NCI-H2081 (cell line): ENCODE measurements around the gene LPIN1.
A peak's percentile ranks its signal among the peaks of the same experiment; 100 is the strongest.
"Not testable (repeated sequence)": the region's sequence is repeated elsewhere in the genome, so short reads cannot be mapped to it uniquely, and the experiment has no call there.

Experiments
- DNase-seq, 2 experiments: peaks; one replicate each; lab custom pipeline; 2025; lab: John Stamatoyannopoulos, UW

The LPIN1 gene

GRCh38 chr2:11811036-11811654, 64.7 kb downstream of the LPIN1 start:
- no peak for DNase-seq

GRCh38 chr2:11812466-11813248, 66.2 kb downstream of the LPIN1 start:
- DNase-seq: no peak

DNA sequence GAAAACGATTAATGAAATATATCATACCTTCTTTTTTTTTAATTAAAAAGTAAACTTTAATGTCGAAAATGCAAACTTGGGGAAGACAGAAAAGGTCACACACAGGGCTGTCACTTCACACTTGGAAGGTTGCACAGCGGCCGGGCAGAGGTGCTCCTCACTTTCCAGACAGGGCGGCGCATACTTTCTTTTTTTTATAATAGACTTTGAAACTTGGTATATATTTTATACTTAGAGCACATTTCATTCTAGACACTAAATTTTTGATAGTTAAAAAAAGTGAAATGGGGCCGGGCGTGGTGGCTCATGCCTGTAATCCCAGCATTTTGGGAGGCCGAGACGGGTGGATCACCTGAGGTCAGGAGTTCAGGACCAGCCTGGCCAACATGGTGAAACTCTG, 66.9 kb downstream of the LPIN1 start:
- not testable (repeated sequence) for DNase-seq

GRCh38 chr2:11813951-11814350, 67.5 kb downstream of the LPIN1 start:
- DNase-seq: no peak

GRCh38 chr2:11814979-11815510, 68.6 kb downstream of the LPIN1 start:
- no peak for DNase-seq

DNA sequence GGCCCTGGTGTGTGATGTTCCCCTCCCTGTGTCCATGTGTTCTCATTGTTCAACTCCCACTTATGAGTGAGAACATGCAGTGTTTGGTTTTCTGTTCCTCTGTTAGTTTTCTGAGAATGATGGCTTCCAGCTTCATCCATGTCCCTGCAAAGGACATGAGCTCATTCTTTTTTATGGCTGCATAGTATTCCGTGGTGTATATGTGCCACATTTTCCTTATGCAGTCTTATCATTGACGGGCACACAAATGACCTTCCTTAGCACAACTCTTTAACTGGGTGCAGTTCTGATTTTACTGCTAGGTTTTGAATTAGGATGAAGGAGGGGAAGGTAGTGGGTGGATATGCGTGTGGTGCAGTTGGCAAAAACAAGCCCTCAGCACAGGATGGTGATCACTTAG, 70.5 kb downstream of the LPIN1 start:
- not testable (repeated sequence) for DNase-seq

DNA sequence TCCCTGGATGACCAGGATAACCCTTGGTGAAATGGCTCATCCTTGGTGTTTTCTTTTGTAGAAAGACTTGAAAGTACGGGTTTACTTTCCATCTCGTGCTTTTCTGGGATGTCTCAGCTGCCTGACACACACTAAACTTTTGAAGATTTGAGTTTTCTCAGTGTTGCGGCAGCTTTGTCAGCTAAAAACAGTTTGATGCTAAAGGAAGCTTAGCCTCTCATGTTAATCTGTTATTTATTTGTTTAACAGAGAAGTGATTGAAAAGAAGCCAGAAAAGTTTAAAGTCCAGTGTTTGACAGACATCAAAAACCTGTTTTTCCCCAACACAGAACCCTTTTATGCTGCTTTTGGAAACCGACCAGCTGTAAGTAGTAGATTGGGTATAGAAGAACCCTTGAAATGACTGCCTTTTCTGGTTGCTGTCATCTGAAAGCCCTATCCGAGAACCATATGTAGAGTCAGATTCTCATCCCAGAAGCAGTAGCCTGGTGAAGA, 72.8 kb downstream of the LPIN1 start:
- no peak for DNase-seq

DNA sequence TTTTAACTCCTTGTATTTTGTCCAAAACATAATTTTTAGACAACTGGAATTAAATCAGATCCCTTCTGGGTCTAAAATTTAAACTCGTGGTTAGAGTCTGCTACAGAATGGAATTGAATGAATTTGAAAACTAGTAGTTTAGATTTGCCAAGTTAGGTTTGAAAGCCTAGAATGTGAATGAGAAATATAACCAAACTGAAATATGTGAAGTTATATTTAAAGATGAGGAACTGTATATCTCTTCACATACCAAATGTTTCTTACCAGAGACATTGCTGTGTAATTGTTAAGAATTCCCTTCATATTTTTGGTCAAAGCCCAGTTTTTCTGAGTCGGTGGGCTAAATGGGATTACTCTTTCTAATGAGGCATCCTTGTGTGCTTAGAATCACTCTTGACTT, 74.2 kb downstream of the LPIN1 start:
- DNase-seq: no peak

- no peak for DNase-seq
Measured at GRCh38 chr2:11821705-11822104, 75.3 kb downstream of the LPIN1 start.

DNA sequence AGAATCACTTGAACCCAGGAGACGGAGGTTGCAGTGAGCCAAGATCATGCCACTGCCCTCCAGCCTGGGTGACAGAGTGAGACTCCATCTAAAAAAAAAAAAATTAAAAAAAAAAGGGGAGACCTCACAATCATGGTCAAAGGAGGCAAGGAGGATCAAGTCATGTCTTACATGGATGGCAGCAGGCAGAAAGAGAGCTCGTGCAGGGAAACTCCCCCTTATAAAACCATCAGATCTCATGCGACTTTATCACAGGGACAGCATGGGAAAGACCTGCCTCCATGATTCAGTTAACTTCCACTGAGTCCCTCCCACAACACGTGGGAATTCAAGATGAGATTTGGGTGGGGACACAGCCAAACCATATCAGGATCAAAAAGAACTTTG, 75.9 kb downstream of the LPIN1 start:
- DNase-seq: not testable (repeated sequence)

DNA sequence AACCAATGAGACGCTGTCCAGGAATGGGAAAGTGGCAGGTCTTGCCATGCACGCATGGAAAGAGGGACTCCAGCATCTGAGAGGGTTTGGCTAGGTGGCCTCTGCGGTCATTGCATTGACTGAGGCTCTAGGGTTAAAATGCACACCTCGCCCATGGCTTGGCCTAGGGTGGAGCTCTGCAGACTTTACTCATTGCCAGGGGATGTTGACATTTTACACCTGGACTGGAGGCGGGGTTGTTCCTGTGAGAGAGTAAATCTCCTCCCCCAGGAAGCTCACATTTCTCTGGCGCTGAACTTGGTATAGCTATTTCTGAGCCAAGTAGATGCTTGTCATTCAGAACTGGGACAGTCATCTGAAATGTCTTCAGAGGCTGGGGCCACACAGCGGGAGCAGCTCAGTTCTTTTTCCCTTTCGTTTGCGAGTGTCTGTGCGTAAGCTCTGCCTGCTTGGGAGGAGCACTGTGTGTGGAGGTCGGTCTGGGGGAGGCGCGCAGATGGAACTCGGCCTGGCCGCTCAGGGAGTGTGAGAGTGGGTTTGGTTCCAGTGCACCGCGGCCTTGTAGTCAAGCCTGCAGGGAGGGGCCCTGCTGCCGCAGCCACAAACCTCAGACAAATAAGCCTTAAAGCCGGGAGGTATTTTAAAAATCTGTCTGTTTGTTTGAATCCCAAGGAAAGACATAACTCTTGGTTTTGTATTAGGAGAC, 76.5 kb downstream of the LPIN1 start:
- DNase-seq: no peak

- no peak for DNase-seq
Measured at GRCh38 chr2:11824901-11825828, 78.7 kb downstream of the LPIN1 start.

- DNase-seq: no peak
Measured at GRCh38 chr2:11827547-11827946, 81.1 kb downstream of the LPIN1 start.

- DNase-seq: no peak
Measured at GRCh38 chr2:11828933-11829323, 82.5 kb downstream of the LPIN1 start.

- DNase-seq: peak; percentile 63 to 84
Measured at GRCh38 chr2:11829324-11829946, 83.0 kb downstream of the LPIN1 start.

GRCh38 chr2:11829947-11830707, 83.7 kb downstream of the LPIN1 start:
- peak; percentile 87 to 90 for DNase-seq

- DNase-seq: no peak
Measured at GRCh38 chr2:11830708-11831301, 84.4 kb downstream of the LPIN1 start.

- no peak for DNase-seq
Measured at GRCh38 chr2:11831415-11831814, 85.0 kb downstream of the LPIN1 start.

GRCh38 chr2:11832531-11832930, 86.1 kb downstream of the LPIN1 start:
- no peak for DNase-seq

DNA sequence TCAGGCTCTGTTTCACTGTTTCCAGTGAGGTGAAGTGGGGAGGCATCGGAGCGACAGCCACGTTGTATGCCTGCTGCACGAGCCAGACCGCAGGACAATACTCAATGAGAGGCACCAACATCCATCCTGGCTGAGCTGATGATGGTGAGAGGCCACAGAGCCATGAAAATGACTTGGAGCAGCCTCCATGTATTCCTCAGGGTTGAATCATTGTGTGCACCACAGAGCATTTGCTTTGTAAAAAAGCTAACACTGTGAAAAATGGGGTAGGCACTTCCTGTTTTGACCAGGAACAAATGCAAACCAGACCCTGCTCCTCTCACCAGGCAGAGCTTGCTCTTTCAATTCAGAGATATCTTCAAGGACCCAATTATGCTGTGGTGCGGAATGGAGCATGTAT, 87.2 kb downstream of the LPIN1 start:
- DNase-seq: no peak
